GM19397 (cell line): Measurements from ENCODE around the gene OBP2B.
"Not testable (repeated sequence)": the region's sequence is repeated elsewhere in the genome, so short reads cannot be mapped to it uniquely, and the experiment has no call there.

Experiments
- ATAC-seq: cut with Tn5 transposase; IDR thresholded peaks from one replicate; pipeline ENCODE4 v1.9.1; 2021; ENCODE audit warnings: mild to moderate bottlenecking, moderate library complexity; ENCODE audit not compliant: unreplicated experiment

The OBP2B gene

DNA sequence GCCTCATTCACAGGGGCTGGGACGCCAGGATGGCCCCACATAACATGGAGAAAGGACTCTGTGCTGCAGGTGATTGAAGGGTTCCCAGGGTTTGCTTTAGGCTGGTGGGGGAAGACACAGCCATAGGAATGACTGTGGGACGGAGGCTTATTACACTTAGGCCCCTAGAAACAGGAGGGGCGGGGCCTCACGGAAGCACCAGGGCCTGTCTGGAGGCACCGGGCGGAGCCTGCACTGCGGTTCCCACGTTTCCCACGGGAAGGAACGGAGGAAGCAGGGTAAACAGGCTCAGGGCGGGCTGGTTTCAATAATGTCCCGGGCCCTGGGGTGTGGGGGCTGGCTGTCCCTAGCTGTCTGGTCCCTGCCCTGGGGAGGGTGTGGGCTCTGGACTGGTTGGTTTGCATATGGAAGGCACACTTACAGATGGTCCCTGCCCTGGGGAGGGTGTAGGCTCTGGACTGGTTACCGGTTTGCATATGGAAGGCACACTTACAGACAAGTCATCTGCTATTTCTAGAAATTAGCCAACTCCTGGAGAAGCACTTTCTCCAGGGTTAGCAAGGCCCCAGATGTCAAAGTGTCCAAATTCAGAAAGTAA, 14.2 kb upstream of the OBP2B start:
- not testable (repeated sequence) for ATAC-seq

- ATAC-seq: not testable (repeated sequence)
Measured at GRCh38 chr9:133221994-133222393, 12.9 kb upstream of the OBP2B start.

GRCh38 chr9:133221177-133221809, 12.2 kb upstream of the OBP2B start:
- no peak for ATAC-seq

GRCh38 chr9:133218049-133218975, 9.3 kb upstream of the OBP2B start:
- not testable (repeated sequence) for ATAC-seq

DNA sequence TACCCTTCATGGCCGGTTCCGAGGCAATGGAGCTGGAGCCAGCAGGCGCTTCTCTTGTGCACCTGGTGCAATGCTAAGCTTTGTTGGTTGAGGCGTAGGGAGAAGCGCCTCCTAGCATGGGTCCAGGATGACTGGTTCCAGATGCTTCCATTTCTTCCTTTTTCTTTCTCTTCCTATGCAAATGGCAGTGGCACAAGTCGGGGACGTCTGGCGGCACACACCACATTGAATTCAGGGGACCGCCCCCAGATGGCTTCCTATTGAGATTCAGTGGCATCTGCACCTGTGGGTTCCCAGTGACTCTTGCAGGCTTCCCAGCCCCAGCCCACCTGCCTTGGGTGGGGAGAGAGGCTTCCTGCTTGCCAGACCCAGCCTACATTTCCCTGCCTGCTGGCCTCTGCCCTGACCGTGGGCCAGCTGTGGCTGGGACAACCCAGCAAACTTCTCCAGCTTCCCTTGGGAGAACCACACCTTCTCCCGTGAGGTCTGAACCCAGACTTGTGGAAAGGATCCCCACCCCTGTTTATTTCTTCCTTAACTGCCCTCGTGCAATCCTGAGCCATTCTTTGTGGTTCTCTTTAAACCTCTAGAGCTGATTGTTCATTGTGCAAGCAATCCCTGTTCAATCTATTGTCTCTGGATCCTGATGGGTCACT, 8.4 kb upstream of the OBP2B start:
- not testable (repeated sequence) for ATAC-seq

- not testable (repeated sequence) for ATAC-seq
Measured at GRCh38 chr9:133214276-133214675, 5.2 kb upstream of the OBP2B start.

GRCh38 chr9:133210609-133211008, 1.6 kb upstream of the OBP2B start:
- no peak for ATAC-seq

DNA sequence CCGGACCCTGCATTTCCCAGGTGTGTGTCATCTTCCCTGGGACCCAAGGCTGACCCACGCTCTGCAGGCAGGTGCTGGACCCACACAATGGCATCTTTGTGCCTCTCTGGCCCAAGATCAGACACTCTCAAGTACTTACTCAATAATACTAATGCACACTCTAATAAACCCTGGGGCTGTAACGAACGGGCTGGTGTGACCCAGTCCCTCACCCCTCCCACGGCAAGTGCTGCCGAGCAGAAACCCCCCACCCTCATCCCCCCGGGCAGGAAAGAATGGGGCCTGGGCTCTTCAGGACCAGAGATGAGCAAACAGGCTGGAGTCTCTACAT, 1.1 kb upstream of the OBP2B start:
- ATAC-seq: no peak

DNA sequence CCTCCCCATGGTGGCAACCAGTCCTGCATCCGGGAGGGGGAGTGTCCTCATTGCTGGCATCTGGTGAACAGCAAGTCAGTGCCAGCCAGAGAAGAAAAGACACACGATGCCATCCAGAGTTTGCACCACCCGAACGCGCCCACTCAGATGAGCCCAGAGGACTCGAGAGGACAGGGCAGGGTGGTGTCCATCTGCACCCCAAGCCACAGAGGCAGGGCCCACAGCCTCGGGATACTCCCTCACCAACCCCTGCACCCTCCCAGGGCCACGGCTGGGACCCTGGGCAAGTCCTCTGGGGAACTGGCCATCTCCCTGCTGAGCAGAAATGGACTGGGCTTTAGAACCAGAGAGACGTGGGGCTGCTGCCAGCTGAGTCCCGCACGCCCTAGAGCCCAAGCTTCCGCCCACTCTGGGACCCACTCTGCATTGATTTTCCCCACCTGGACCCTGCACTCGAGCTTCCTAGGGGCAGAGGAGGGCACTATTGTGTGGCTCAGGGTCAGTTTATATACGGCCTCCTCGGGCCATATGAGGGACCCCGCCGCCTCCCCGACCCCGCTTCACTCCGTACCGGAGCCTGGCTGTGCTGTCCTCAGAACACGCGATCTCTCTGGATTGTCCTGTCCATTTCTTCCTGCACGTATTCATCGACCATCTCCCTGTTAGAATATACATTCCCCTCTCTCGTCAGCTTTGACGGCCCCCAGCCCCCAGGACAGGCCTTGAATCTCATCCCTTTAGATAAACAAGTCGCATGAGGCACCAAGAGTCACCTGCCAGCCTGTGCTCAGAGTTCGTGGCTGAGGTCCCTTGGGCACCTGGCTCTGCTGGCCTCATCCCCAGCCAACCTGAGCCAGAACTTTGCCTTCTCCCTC, 514 bp upstream of the OBP2B start:
- ATAC-seq: not testable (repeated sequence)

DNA sequence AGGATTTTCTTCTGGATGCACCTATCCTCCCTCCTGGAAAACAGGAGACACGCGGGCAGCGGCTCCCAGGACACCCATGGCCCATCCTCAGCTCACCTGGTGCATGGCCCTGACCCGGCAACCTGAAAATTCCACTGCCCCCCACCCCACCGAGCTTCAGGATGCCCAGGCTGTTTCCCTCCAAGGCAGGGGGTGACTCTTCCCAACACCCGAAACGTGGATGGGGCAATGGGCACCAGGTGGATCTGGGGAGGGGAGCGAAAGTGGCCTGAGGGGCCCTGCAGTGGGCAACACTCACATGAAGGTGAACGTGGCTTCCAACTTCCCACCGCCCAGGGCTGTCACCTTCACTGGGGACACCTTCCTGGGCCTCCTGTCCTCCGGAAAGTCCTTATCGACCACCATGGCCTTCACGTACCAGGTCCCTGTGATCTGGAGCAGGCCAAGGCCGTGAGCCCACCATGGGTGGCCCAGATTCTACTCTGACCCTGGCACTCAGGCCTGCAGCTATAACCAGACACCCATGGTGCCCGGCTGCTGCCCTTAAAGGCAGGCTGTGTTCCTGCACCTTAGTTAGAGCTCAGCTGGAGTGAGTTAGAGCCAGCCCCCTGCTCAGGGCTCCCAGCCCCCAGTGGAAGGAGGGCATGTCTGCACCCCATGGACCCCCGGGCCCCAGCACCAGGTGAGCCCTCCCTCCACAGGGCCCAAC, 725 bp downstream of the OBP2B start:
- ATAC-seq: not testable (repeated sequence)

DNA sequence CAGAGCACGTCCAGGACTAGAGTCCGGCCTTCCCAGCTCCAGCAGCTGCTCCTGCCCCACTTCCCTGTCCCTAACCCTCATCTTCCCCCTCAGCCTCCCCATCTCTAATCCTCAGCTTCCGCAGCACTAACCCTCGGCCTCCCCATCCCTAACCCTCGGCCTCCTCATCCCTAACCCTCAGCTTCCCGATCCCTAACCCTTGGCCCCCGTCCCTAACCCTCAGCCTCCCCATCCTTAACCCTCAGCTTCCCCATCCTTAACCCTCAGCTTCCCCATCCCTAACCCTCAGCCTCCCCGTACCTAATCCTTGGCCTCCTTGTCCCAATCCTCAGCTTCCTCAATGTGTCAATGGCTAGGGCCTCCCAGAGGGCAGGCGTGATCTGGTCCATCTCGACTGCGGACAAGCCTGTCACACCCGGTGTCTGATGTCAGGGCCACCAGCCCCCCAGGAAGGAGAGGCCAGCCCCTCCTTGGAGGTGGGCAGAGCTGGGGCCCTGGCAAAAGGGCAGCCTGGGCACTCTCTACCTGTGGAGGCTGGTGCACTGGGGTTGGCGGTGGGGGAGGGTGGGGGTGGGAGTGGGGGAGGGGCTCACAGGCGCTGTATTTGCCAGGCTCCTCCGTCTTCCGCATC, 1.4 kb downstream of the OBP2B start:
- ATAC-seq: no peak

DNA sequence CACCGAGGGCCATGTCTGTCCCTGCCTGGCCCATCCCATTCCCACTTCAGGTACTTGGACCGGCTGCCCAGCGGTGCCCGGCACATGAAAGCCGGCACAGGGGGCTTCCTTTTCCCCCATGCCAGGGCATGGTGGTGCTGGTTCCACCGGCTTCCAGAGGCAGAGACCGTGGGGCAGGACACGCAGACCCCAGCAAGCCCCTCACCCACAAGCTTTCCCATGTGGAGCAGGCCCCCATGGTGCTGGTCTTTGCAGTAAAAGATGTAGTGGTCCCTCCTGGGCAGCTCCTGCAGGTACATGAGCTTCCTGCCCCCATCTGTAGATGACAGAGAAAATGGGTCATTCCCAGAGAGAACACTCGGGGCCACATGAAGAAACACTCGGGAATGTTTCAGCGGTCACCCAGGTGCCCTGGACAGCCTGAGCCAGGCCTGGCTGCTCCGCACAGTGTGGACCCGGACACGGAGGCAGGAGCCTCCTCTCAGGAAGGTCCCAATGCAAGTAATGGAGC, 2.0 kb downstream of the OBP2B start:
- ATAC-seq: no peak

DNA sequence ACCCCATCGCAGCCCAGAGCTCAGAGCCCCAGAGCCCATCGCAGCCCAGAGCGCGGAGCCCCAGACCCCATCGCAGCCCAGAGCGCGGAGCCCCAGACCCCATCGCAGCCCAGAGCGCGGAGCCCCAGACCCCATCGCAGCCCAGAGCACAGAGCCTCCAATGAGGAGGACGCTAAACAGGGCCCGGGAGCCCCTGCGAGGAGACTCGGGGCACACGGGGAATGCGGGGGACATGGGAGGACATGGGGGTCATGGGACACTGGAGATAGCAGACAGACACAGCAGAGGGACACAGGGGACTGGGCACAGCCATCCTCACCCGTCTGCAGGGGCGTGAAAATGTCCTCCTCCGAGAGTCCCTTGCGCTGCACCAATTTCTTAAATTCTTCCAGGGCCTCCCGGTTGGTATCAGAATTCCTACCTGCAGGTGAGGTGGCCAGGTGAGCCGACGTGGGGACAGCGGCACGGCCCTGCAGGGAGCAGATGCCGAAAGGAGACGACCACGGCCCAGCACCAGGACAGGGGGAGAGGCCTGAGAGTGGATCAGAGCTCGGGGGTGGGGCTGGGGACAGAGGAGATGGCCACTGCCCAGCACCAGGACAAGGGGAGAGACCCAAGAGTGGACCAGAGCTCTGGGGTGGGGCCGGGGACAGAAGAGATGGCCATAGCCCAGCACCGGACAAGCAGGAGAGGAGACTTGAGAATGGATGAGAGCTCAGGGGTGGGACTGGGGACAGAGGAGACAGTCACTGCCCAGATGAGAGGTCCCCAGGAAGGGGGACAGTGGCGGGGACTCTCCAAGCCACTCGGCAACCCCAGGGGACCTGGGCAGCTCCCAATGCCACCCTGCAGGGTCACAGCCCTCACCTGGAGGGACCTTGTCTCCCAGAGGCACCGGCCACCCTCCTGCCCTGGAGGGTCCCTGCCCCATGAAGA, 2.8 kb downstream of the OBP2B start:
- no peak for ATAC-seq

- not testable (repeated sequence) for ATAC-seq
Measured at GRCh38 chr9:133205481-133205887, 3.6 kb downstream of the OBP2B start.

- ATAC-seq: no peak
Measured at GRCh38 chr9:133204993-133205336, 4.1 kb downstream of the OBP2B start.

DNA sequence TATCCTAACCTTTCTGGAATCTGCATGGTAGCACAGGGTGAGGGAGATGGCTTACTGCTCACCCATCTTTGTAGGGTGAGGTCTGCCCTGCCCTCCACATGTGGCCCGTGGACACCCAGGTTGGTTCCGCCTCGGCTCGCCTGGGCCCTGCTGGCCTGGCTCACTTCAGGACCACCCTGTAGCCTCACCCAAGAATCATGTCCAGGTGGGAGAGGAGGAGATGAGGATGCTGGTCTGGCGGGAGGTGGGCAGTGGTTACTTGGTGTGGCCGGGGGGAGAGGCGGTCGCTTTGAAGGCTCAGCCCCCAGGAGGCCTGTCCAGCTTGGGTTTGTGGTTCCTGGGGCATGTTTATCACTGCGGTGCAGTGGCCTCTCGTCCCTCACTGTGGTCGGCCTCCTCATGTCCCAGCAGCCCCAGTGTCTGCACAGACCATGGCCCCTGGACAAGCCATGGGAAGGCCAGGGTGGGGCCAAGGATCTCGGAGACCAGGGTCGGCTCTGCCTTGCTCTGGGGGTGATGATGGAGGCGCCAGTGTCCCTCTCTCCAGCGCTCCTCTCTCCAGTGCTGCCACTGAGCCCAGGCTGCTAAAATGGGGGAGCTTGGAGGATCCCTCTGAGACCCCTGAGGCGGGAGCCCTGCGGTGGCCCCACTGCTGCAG, 4.6 kb downstream of the OBP2B start:
- no peak for ATAC-seq

DNA sequence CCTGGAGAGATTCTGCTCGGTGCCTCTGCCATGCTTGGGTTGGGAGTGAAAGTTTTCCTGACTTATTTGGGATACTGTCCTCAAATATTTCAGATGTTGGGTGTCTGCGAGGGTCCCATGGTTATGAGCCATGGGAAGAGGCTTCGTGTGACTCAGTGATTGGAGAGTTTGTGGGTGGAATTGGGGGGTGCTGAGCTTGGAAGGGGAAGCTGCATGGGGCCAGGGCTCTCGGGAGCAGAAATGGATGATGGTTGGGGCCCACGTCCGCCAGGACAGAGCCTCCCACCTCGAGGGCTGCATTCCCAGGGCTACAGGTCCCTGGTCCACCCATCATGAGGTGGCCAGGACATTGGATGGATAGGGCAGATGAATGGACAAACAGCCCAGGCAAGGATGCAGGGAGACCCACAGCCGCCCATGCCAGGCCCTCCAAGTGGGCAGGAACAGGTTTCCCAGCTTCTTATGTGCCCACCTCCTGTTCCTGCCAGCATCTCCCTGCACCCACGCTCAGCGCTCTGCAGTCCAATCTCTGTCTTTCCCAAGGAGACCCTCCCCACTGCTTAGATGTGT, 5.5 kb downstream of the OBP2B start:
- ATAC-seq: no peak
